WTC11 (cell line): ENCODE data around the gene CREBBP. TPM values are rescaled to one million over a fixed set of nuclear protein-coding genes. Genes with fewer than 3 reads are reported as not detected.

Experiments used
- ATAC-seq: fragments of 200-7000 bp; cut with Tn5 transposase; 2 replicates; pipeline ENCODE4 v1.10.0; 2021; ENCODE audit warnings: mild to moderate bottlenecking, moderate library complexity
- CTCF ChIA-PET: fragments of 300-600 bp; sonication (Branson Sonifier 250); formaldehyde crosslinking; loops from one replicate; lab custom pipeline; 2021; ENCODE audit warnings: antibody characterized with exemption; lab: Charles Lee
- POLR2A ChIA-PET: fragments of 350-600 bp; sonication (Branson Sonifier 250); formaldehyde crosslinking; loops from one replicate; lab custom pipeline; 2021; ENCODE audit warnings: antibody characterized with exemption; lab: Charles Lee
- DNase-seq: peaks from one replicate; pipeline ENCODE4 v3.0.0; 2021; ENCODE audit warnings: low spot score
- H3K27ac Mint-ChIP-seq: 2 replicates; pipeline ENCODE4 v1.8.0; 2021; ENCODE audit warnings: mixed read lengths
- H3K27me3 Mint-ChIP-seq: 2 replicates; pipeline ENCODE4 v1.8.0; 2021; ENCODE audit warnings: low read depth, mild to moderate bottlenecking, moderate library complexity, mixed read lengths
- H3K36me3 Mint-ChIP-seq: 2 replicates; pipeline ENCODE4 v1.8.0; 2021; ENCODE audit warnings: mixed read lengths
- H3K4me1 Mint-ChIP-seq: 2 replicates; pipeline ENCODE4 v1.8.0; 2022; ENCODE audit warnings: mixed read lengths
- H3K4me3 Mint-ChIP-seq: 2 replicates; pipeline ENCODE4 v1.8.0; 2021; ENCODE audit warnings: mild to moderate bottlenecking, moderate library complexity, mixed read lengths
- H3K9me3 Mint-ChIP-seq: 2 replicates; pipeline ENCODE4 v1.8.0; 2021; ENCODE audit warnings: mixed read lengths
- AR ChIP-seq: fragments of 250-450 bp; sonication (Bioruptor Pico); IDR thresholded peaks from 2 replicates; pipeline ENCODE4 v1.9.0; 2021; ENCODE audit warnings: mild to moderate bottlenecking
- ATF3 ChIP-seq: sonication (generic); formaldehyde crosslinking; conservative IDR thresholded peaks from 2 replicates; pipeline ENCODE4 v1.8.1; 2022; ENCODE audit warnings: mild to moderate bottlenecking, missing genetic modification reagents
- CREM ChIP-seq: sonication (generic); formaldehyde crosslinking; IDR thresholded peaks from 2 replicates; pipeline ENCODE4 v1.8.1; 2022; ENCODE audit warnings: mild to moderate bottlenecking, missing genetic modification reagents, moderate library complexity
- E2F1 ChIP-seq: sonication (generic); formaldehyde crosslinking; IDR thresholded peaks from 2 replicates; pipeline ENCODE4 v1.8.0; 2022; ENCODE audit warnings: mild to moderate bottlenecking, missing genetic modification reagents
- EMX1 ChIP-seq: fragments of 250-450 bp; sonication (Bioruptor Pico); IDR thresholded peaks from 2 replicates; pipeline ENCODE4 v1.8.0; 2021; ENCODE audit warnings: mild to moderate bottlenecking
- ESRRA ChIP-seq: sonication (generic); formaldehyde crosslinking; IDR thresholded peaks from 2 replicates; pipeline ENCODE4 v1.8.1; 2022; ENCODE audit warnings: mild to moderate bottlenecking, missing genetic modification reagents, borderline replicate concordance
- FOXP1 ChIP-seq: sonication (generic); formaldehyde crosslinking; IDR thresholded peaks from 2 replicates; pipeline ENCODE4 v1.8.0; 2022; ENCODE audit warnings: missing genetic modification reagents, mild to moderate bottlenecking, moderate library complexity, borderline replicate concordance
- KAT7 ChIP-seq: sonication (generic); formaldehyde crosslinking; IDR thresholded peaks from 2 replicates; pipeline ENCODE4 v1.8.1; 2023; ENCODE audit warnings: missing genetic modification reagents, mild to moderate bottlenecking, borderline replicate concordance
- MXD4 ChIP-seq: fragments of 250-450 bp; sonication (Bioruptor Pico); IDR thresholded peaks from 2 replicates; pipeline ENCODE4 v1.8.0; 2021; ENCODE audit warnings: mild to moderate bottlenecking, moderate library complexity, borderline replicate concordance
- NFATC4 ChIP-seq: fragments of 250-450 bp; sonication (Bioruptor Pico); IDR thresholded peaks from 2 replicates; pipeline ENCODE4 v1.9.0; 2021; ENCODE audit warnings: mild to moderate bottlenecking
- NFYB ChIP-seq: sonication (generic); formaldehyde crosslinking; conservative IDR thresholded peaks from 2 replicates; pipeline ENCODE4 v1.8.0; 2022; ENCODE audit warnings: low read depth, missing genetic modification reagents
- NR2C2 ChIP-seq: sonication (generic); formaldehyde crosslinking; IDR thresholded peaks from 2 replicates; pipeline ENCODE4 v1.8.0; 2022; ENCODE audit warnings: mild to moderate bottlenecking, missing genetic modification reagents
- NR3C1 ChIP-seq: sonication (generic); formaldehyde crosslinking; conservative IDR thresholded peaks from 2 replicates; pipeline ENCODE4 v1.8.1; 2023; ENCODE audit warnings: low read depth, mild to moderate bottlenecking, missing genetic modification reagents
- SMAD4 ChIP-seq: sonication (generic); formaldehyde crosslinking; IDR thresholded peaks from 2 replicates; pipeline ENCODE4 v1.8.0; 2022; ENCODE audit warnings: mild to moderate bottlenecking, missing genetic modification reagents
- TEAD1 ChIP-seq: sonication (generic); formaldehyde crosslinking; IDR thresholded peaks from 2 replicates; pipeline ENCODE4 v1.8.0; 2022; ENCODE audit warnings: mild to moderate bottlenecking, missing genetic modification reagents
- USF1 ChIP-seq: sonication (generic); formaldehyde crosslinking; IDR thresholded peaks from 2 replicates; pipeline ENCODE4 v1.8.0; 2022; ENCODE audit warnings: mild to moderate bottlenecking, missing genetic modification reagents
- USF2 ChIP-seq: sonication (generic); formaldehyde crosslinking; IDR thresholded peaks from 2 replicates; pipeline ENCODE4 v1.8.1; 2023; ENCODE audit warnings: mild to moderate bottlenecking, missing genetic modification reagents, moderate library complexity
- ZBTB21 ChIP-seq: sonication (generic); formaldehyde crosslinking; IDR thresholded peaks from 2 replicates; pipeline ENCODE4 v1.8.1; 2023; ENCODE audit warnings: mild to moderate bottlenecking, missing genetic modification reagents, borderline replicate concordance
- ZNF232 ChIP-seq: sonication (generic); formaldehyde crosslinking; IDR thresholded peaks from 2 replicates; pipeline ENCODE4 v1.8.0; 2022; ENCODE audit warnings: mild to moderate bottlenecking, missing genetic modification reagents
- ZNF263 ChIP-seq: sonication (generic); formaldehyde crosslinking; IDR thresholded peaks from 2 replicates; pipeline ENCODE4 v1.8.1; 2022; ENCODE audit warnings: low read depth, mild to moderate bottlenecking, moderate library complexity, missing genetic modification reagents
- ZNF281 ChIP-seq: sonication (generic); formaldehyde crosslinking; IDR thresholded peaks from 2 replicates; pipeline ENCODE4 v1.8.0; 2023; ENCODE audit warnings: mild to moderate bottlenecking, missing genetic modification reagents
- ZNF416 ChIP-seq: fragments of 250-450 bp; sonication (Bioruptor Pico); IDR thresholded peaks from 2 replicates; pipeline ENCODE4 v1.9.0; 2021; ENCODE audit warnings: mild to moderate bottlenecking, inconsistent platforms
- total RNA-seq: library from RNA; stranded (reverse); gene quantifications from 3 replicates; pipeline ENCODE4 v1.2.3, GENCODE V29; 2021

CREBBP gene
- total RNA-seq, 1 experiment from 2014 or later, result 49.6 TPM

- POLR2A ChIA-PET, result no interaction called here
- CTCF ChIA-PET, result no interaction called here
- Mint-ChIP-seq H3K36me3 (peaks cover 6% of the 10 kb centered on the region), H3K27ac (no peak overlapping the region; the same call in 1 of the 2 replicates)
- no peak for TF ChIP-seq KAT7
- TF ChIP-seq NFATC4 (CRISPR knock-in tag), result no peak
- no peak for TF ChIP-seq E2F1 (CRISPR knock-in tag)
- TF ChIP-seq MXD4 (CRISPR knock-in tag), result no peak
- no peak for TF ChIP-seq NFYB (CRISPR knock-in tag)
- TF ChIP-seq SMAD4 (CRISPR knock-in tag), result no peak
- no peak for TF ChIP-seq ESRRA (CRISPR knock-in tag)
- no peak for TF ChIP-seq ZBTB21 (CRISPR knock-in tag)
- TF ChIP-seq FOXP1 (CRISPR knock-in tag), result no peak
- TF ChIP-seq CREM (CRISPR knock-in tag), result no peak
- no peak for TF ChIP-seq NR3C1
- TF ChIP-seq USF2 (CRISPR knock-in tag), result no peak
- no peak for TF ChIP-seq ATF3 (CRISPR knock-in tag)
- TF ChIP-seq ZNF416 (CRISPR knock-in tag), result no peak
- no peak for TF ChIP-seq TEAD1 (CRISPR knock-in tag)
- TF ChIP-seq, all 79 proteins: peak for 0
- peaks cover 93% of the 10 kb centered on the region for H3K4me1 Mint-ChIP-seq
- DNase-seq, result no peak
- H3K4me3 Mint-ChIP-seq, result no peak overlapping the region
- H3K9me3 Mint-ChIP-seq, result no peaks in the 10 kb centered on the region
- H3K27me3 Mint-ChIP-seq, result no peaks in the 10 kb centered on the region
- ATAC-seq, result no peak
Observed at GRCh38 chr16:3873482-3874173, 6.9 kb downstream of the CREBBP start.

GRCh38 chr16:3872216-3872895, 8.2 kb downstream of the CREBBP start:
- POLR2A ChIA-PET, result no interaction called here
- Mint-ChIP-seq H3K27me3 (no peaks in the 10 kb centered on the region), H3K4me3 (no peak overlapping the region), H3K36me3 (no peaks in the 10 kb centered on the region), H3K9me3 (no peaks in the 10 kb centered on the region), H3K4me1 (peaks cover 86% of the 10 kb centered on the region), H3K27ac (peak overlapping the region; percentile 87)
- no peak for DNase-seq
- CTCF ChIA-PET, result interaction anchor here (0.5 to 0.6 kb wide), 3 partner anchors 10 to 25 kb away, joined by 3 to 4 read pairs (median 3); no protein-coding TSS in a partner anchor
- ATAC-seq, result peak; percentile 9; the same call in 1 of the 2 replicates
- TF ChIP-seq ZNF263 (no peak), USF1 (CRISPR knock-in tag) (no peak), ZNF232 (CRISPR knock-in tag) (no peak), NR2C2 (CRISPR knock-in tag) (no peak), AR (CRISPR knock-in tag) (no peak), ZNF281 (CRISPR knock-in tag) (no peak), ATF3 (CRISPR knock-in tag) (no peak), EMX1 (no peak)
